Stimulated activated CD4-positive, alpha-beta T cell treated with anti-CD3 and anti-CD28 coated beads, Interleukin-2, amount 100 ng/mL, for 48 hours (primary cell): ENCODE measurements around the gene LCOR.
"Not testable (repeated sequence)": the region's sequence is repeated elsewhere in the genome, so short reads cannot be mapped to it uniquely, and the experiment has no call there.

Experiments
- DNase-seq, 2 donors: peaks; one replicate each; pipeline ENCODE4 v3.0.0-alpha.2; 2020

LCOR gene

DNA sequence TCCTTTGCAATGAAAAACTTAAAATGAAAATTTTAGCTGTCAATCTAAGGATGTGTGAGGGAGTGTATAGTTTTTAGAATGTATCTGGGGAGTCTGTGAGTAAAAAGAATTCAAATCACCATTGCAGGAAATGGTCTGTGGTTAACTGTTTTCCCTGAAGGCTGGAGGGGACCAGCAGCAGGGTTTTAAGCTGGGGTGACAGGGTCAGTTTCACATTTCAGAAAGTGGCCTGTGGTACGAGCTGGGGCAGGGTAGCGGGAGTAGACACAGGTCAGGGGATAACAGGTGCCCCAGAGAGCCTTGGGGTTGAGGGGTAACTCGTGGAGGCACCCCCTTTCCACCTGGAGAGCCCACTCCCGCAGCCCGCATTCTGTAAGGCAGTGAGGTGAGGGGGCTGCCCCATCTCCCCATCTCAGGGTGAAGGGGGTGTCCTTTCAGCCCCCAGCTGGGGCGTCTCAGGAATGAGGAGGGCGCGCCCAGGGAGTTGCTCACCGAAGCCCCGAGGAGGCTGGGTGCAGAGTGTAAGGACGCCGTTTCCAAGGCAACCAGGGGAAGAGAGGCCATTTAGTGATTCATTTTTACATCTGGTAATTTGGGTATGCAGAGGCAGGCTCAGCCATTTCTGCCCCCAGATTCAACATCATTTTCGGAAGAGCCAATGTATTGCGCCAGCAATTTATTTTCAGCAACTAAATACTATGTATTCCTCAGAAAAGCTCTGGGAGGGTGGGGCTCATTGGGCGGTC is 184.8 kb downstream of the LCOR start:
- peak in 1 of 2 donors; percentile 9 for DNase-seq

DNA sequence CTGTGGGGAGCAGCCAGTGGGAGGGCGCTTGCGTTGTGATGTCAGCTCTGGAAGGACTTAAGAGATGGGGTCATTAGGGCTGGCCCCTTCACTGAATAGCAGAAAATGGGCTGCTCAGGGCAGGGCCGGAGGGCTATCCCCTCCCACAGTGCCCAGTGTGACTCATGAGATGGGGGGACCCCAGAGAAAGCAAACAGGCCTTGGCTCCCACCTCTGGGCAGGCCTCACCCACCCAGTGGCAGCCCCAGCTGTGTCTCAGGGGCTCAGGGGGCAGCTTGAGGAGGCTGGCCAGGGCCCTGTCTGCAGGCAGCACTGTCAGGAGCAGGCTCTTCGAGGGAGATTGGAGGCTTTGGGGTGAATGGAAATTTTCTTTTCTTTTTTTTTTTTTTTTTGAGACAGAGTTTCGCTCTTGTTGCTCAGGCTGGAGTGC is 185.4 kb downstream of the LCOR start:
- DNase-seq: no peak

DNA sequence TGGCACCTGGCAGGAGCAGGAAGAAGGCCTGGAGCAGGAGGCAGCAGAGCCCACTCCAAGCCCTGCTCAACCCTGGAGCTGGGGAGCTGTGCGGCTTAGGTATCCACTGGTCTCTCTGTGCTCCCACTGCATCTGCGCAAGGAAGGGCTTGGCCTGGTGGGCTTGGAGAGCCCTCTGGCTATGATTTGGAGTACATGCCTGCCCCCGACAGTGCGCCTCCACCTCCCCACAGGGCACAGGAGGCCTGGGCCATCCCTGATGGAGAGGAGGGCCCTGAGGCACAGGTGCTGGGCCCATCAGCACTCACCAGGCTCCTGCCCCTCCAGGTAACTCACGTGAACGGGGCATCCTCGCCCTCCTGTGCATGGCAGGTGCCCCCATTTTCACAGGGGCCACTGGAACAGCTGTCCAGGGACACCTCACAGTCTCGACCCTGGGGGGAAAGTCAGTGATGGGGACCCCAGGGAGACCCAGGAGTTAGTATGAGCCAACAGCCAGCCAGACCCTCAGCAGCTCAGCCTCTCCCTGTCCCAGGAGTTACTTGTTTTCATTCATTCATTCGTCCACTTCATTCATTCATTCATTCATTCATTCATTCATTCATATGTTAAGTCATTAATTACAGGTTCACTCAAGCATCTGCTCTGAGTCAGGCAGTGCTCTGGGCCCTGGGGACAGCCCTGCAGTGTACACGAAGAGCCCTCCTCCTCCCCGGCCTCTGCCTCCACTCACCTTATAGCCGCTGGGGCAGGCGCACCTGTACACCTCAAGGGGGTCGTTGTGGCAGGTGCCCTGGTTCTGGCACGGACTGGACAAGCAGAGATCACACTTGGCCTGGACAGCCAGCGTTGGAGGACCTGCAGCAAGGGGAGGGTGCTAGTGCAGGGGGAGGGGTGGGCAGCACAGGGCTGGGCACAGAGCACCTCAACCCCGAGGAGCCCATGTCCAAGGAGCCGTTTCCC is 186.4 kb downstream of the LCOR start:
- no peak for DNase-seq

DNA sequence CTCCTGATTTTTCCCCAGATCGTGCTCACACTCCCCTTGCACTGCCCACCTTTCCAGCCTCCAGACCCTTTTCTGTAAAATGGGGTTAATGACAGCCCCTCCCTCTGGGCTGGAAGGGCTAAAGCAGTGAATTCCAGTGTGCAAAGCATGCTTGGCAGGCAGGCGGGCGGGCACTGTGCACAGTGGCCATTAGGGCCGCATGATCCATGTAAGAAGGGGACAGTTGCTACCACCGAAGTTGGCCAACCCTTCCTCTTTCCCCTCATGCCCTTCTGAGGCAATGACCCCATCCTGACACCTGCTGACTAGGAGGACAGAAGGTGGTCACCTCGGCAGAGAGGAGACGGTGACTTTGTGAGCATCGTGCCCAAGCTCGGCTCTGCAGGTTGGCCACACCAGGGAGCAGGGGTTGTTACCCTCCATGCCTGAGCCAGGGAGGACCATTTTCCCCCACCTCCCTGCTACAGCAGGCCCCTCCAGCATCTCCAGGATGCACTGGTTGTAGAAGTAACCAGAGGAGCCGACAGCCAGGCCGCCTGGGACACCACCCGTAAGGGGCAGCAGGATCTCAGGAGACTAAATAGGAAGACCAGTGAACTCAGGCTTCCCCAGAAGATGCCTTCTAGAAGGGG is 187.2 kb downstream of the LCOR start:
- no peak for DNase-seq

DNA sequence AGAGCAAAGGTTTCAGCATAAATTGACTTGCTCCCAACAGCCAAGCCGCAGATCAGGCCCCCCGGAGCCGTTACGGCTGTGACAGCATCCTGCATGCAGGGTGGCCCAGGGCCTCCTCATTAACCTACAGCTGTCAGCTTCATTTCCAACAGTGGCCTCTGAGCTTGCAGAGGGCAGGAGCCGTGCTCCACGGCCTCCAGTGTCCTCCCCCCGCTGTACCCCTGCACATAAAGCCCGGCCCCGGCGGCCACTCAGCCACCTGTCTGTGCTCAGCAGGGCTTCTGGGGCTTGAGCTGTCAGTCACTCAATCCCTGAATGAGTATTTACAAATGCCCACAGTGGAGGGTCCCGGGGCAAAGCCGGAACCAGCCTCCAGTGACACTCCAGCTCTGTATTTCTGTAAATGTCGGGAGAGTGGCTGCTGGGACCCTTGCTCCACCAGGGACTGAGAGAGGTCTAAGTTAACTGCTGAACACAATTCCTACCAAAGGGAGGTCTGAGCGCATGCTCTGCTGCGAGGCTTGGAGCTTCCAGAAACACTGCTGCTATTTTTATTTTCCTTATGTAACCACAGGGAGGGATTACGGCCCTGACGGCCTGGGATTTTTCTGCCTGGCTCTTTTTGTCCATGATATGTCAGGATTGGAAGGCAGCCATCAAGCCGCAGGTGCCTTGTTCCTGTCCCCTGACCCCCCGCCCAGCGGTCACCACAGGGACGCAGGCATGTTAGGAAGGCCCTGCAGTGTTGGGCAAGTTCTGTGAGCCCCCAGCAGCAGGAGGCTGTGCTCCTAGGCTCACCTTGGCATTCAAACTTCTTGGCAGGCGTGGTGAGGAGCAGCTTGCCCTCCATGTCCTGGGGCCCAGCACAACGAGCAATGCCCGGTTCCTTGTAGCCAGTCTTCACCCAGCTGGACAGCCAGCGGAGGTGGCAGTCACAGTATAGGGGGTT is 188.6 kb downstream of the LCOR start:
- no peak for DNase-seq

DNA sequence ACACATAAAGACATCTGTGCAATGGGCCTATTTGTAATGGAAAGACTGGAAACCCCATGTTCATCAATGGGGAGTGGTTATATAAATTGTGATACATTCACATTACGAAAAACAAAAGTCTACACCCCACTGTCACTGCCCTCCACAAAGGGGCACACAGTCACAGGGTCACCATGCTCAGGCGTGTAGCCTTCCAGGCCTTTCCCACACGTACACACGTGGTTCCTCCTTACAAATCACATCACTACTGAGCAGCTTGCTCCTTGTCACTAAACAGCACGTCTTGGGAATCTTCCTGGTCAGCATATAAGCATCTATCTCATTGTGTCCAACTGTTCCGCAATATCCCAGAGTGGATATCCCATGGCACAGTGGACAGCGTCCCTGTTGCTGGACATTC is 190.5 kb downstream of the LCOR start:
- DNase-seq: no peak

DNA sequence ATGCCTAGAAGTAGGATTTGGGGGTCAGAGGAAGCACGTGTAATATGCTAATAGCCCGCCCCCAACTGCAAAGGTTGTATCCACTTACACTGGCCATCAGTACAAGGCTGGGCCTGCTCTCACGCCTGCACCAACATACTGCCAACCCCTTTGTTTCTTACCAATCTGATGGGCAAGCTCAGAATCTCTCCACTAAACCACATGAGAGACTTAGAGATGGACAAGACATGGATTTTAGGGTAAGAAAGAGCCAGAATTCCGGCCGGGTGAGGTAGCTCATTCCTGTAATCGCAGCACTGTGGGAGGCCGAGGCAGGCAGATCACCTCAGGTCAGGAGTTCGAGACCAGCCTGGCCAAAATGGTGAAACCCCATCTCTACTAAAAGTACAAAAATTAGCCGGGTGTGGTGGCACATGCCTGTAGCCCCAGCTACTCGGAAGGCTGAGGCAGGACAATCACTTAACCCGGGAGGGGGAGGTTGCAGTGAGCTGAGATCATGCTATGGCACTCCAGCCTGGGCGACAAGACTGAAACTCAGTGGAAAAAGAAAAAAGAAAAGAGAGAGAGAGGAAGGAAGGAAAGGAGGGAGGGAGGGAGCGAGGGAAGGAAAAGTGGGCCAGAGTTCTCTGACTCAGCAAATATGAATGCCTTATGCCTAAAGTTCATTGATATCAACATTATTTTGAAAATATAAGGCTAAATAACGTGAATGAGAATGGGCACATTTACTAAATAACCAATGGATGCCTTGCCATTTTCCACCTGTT is 191.5 kb downstream of the LCOR start:
- no peak for DNase-seq

DNA sequence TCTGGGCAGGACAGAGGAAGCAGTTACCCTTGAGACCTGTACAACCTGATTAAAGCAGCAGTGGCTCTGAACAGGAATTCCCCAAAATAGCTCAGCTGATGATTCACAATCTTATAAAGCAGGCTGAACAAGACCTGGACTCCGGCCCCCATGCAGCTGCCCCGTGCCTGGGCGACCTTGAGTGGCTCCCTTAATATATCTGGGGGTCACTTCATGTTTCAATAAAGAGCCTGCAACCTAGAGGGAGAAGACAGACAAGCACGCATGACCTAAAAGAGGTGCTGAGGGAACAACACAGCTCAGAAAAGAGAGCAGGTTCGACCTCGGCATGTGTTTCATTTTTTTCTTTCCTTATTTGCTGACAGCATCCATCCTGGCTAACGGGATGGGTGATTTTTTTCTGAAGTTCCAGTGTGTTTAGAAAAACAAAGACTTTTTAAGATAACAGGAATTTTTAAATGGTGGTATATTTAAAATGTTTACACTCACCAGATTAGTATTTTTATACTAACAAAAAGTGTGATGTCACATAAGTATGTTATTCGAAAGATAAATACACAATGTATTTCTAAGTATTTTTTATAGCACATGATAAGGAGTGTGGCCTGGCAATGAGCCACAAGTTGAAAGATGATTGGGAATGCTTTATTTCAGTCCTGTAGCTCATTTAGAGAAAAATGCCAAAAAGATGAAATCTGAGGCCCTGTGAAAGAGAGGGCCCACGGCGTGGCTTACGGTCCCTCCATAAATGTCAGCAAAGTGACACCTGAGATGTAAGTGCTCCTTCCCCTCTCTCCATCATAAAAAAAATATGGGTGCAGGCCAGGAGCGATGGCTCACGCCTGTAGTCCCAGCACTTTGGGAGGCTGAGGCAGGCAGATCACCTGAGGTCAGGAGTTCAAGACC is 192.3 kb downstream of the LCOR start:
- DNase-seq: no peak

DNA sequence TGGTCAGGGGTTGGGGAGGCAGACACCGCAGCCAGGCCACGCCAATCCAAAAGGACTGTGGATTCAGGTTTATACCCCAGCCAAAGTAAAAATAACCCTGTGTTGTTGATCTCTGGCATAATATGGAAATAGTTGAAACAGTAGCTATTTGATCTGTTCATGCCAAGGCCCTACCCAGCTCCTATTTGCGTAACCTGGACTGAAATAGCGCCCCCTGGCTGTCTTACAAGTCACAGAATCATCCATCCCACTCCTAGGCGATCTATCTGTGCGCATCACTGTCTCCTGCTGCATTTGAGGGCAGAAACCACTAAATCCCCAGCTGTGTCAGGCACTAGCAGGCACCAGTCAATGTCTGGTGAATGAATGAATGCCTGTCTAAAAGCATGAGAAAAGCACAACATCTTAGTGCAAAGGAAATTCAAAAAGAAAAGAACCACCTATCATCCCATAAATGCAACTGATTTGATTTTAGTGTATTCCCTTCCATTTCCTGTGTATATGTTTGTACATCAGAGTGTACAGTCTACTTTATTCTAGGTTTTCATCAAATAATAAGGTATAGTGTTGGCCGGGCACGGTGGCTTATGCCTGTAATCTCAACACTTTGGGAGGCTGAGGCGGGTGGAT is 193.6 kb downstream of the LCOR start:
- DNase-seq: peak; percentile 51 to 56

DNA sequence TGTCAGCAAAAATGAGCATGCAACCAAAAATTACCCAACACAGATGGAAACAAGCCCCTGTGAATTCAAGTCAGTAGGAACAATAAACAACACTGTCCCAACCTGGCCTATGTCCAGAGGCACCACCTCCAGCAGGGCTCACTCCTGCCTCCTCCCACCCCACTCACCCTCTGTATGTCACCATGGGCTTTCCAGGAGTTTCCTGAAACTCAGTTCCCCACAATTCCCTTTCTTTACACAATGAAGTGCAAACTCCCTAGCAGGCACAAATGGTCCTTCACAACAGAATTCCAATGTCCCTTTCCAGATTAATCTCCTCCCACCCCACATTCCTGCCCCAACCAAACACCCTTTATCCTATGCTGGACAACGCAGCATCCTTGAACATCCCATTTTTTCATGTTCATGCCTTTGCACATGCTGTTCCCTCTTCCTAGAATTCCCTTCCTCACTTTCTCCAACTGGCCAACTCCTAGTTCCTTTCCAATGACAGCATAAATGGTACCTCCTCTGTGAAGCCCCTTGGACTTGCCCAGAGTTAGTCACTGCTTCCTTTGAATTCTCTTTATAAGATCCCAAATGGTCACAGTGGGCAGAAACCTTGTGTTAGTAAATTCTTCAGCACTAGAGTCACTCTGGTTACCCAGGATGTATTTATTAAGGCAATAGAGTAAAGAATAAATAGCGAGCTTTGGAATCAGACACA is 196.2 kb downstream of the LCOR start:
- no peak for DNase-seq

DNA sequence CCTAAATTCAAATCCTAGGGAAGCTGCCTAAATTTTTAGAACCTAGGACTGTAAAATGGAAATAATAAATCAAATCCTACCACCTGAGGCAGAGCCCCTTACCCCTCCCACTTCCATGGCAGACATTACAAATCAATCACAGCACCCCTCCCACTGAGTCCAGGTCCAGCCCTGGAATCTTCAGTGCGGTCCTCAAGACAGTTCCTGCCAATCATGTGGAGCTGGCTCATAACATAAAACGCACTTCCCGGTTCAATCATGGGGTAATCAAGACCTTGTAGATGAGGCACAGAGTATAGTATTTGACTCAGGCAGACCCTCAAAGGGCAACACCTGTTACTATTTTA is 196.7 kb downstream of the LCOR start:
- DNase-seq: no peak

DNA sequence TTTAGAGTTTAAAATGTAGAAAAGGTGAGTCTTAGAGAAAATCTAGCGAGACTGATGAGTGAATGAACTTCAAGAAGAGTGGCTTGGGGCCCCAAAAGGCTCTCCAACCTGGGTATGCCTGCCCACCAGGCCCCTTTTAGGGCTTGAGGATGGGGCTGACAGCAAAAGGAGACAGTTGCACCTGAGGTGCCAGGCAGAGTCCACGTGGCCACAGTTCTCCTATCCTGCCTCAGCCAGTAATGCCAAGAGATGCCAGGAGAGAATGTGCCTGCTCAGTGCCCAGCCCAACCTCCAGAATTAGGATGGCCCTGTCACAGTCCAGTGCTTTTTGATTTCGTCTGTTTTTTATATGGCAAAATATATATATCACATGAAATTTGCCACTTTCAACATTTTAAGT is 197.2 kb downstream of the LCOR start:
- no peak for DNase-seq

DNA sequence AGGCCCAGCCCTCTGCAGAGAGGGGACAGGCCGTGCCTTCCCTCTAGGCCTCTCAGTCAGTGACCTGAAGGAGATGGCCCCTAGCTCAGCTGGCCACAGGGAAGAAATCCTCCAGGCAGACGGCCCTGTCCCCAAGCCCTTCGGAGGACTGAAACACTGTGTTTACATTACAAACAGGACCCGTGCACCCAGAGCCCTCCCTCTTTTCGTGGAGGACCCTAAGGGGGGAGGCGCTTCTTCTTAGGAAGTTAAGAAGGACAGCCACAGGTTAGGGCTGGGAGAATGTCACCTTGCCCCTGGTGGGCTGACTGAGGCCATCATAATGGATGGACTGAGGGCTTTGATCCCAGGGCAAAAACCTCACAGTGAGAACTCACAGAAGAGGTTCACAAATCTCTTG is 198.8 kb downstream of the LCOR start:
- no peak for DNase-seq

DNA sequence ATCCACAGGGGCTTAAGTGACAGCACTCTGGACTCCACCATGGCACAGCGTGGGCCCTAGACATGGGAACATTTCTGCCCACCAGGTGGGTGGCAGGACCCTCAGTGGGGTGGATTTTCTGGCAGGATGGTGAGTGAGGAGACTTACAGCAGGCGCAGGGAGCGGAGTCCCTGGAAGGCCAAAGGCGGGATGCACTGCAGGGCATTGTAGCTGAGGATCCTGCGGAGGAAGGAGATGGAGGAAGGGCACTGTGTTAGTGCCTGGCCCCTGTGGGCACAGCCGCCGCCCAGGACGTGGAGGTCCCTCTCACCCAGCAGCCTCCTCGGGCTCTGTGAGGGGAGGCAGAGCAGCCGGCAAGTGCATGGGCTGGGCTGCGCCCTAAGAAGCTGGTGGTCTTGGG is 199.4 kb downstream of the LCOR start:
- DNase-seq: no peak

DNA sequence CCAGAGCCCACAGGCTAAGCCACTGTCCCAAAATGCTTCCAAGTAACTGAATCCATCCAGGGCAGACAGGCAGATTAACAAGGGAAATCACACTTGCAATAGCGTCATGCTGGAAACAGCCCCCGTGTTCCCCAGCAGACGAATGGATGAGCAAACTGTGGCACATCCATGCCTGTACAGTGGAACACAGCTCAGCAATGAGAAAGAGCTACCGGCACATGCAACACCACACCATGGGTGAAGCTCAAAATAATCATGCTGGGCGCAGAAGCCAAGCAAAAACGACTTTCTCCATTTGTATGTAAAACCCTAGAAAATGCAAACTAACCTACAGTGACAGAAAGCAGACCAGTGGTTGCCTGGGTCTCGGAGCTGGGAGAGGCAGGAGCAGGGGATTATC is 200.5 kb downstream of the LCOR start:
- DNase-seq: no peak

DNA sequence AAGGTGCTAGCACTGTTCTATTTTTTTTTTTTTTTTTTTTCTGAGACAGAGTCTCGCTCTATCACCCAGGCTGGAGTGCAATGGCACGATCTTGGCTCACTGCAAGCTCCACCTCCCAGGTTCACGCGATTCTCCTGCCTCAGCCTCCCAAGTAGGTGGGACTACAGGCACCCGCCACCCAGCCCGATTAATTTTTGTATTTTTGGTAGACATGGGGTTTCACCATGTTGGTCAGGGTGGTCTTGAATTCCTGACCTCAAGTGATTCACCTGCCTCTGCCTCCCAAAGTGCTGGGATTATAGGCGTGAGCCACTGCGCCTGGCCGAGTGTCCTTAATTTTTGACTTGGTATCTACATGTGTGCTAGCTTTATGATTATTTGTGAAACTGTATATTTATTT is 201.7 kb downstream of the LCOR start:
- DNase-seq: not testable (repeated sequence)

DNA sequence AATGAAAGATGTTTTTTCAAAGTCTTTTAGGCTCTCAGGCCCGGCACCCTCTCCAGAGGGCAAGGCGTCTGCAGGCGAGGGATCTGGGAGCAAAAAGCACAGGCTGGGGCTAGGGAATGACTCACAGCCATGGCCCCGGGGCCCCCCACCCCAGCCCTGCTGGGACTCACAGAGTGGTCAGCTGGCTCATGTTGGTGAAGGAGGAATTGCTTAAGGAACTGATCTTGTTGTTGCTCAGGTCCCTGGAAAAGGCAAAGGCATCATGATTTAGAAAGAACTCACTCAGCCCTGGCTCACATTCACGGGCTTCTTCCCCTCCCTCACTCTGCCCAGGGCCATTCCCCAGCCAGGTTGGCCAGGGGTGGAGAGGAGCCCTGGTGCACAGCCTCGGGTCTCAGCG is 202.2 kb downstream of the LCOR start:
- no peak for DNase-seq

DNA sequence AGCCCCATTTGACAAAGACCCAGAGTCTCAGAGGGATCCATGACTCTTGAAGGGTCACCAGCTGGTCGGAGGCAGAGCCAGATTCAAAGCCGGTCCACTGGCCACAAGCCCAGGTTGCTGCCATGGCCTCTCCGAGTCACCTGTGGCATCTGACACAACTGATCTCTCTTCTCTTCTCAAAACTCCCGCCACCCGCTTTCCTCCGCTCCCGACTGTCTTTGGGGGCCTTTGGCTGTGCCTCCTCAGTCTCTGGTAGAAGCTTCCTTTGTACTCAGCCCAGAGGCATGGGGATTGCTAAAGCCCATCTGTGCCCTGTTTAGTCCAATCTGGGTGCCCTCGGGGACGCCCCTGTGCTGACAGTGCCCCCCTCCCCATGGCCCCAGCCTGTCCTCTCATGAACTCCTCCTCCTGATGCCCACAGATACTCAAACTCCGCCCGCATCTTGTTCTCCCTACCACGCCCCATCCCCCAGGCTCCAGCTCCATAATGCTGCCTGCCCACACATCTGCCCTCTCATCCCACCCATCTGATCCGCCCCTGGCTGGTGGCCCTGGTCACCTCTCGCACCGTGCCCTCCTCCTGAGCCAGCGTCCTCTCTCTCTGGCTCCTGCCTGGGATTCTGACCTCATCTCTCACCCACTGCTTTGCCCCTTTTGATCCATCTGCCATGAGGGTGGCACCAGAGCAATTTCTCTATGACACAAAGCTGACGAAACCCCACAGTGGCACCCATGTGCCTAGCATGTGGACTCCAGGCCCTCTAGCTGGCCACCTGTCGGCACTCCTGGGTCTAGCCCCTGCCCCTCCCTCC is 203.1 kb downstream of the LCOR start:
- DNase-seq: no peak
